Spleen (tissue), 7 donors: ENCODE measurements around the gene TLE1.
A peak's percentile ranks its signal among the peaks of the same experiment; 100 is the strongest.

Source experiments
- POLR2AphosphoS5 ChIP-seq, 3 donors: sonication (generic); formaldehyde crosslinking; IDR thresholded peaks; one replicate each; pipeline ENCODE4 v1.5.1; 2017; ENCODE audit warnings: antibody characterized with exemption in 3 of 3
- TF ChIP-seq, protein P1 (sequence below), 11 experiments: fragments of 200-600 bp in 7 of 11; fragments of 450-650 bp in 4 of 11; sonication (generic) in 4 of 11; IDR thresholded peaks in 8 of 11; conservative IDR thresholded peaks in 3 of 11; 1 replicate in 7 of 11; 2 replicates in 4 of 11; pipeline versions ENCODE4 v1.4.0 to v1.8.0; 2016 to 2021; ENCODE audit warnings: antibody characterized with exemption in 11 of 11, inconsistent platforms in 4 of 11, mild to moderate bottlenecking in 1 of 11
- donor health status: DM: no; HTN: no; CAD: no; lungs with moderate emphysema.
- donor health status: DM: no; HTN: no; CAD: no.
- donor health status: DM: no; HTN: no; CAD: no.

DNA sequence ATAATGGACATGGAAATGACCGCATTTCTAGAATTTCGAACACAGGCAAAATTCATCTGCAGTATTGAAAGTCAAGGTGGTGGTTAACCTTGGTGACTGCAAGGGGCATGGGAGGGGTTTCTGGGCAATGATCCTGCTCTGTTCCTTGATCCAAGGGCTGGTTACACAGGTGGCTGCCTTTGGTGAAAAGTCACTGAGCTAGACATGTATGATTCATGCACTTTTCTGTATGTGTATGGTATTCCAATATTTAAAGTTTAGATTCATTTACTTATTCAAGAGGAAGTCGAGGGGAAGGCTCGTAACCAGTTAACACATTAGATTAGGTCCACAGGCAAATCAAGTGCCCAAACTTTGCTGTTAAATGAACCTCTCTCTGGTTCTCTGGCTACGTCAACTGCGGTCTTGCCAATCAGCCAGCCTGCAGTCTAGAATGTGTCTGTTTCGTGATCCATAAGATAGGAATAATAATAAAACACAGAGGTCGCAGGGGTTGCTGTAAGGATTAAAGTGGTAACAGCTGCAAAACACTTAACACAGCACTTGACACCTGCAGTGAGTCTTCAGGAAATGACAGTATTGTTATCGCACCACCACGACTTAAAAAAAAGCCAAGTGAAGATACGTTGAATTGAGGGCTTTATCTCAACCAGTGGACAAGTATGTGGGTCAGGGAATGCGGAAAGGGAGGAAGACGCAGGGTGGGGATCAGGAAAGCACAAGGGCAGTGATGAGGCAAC is 92.5 kb downstream of the TLE1 start:
- TF ChIP-seq POLR2AphosphoS5 (IDR thresholded peaks at IDR 0.05), result peak in 1 of 3 donors; percentile 80
- TF ChIP-seq, protein P1, sequence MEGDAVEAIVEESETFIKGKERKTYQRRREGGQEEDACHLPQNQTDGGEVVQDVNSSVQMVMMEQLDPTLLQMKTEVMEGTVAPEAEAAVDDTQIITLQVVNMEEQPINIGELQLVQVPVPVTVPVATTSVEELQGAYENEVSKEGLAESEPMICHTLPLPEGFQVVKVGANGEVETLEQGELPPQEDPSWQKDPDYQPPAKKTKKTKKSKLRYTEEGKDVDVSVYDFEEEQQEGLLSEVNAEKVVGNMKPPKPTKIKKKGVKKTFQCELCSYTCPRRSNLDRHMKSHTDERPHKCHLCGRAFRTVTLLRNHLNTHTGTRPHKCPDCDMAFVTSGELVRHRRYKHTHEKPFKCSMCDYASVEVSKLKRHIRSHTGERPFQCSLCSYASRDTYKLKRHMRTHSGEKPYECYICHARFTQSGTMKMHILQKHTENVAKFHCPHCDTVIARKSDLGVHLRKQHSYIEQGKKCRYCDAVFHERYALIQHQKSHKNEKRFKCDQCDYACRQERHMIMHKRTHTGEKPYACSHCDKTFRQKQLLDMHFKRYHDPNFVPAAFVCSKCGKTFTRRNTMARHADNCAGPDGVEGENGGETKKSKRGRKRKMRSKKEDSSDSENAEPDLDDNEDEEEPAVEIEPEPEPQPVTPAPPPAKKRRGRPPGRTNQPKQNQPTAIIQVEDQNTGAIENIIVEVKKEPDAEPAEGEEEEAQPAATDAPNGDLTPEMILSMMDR (IDR thresholded peaks at IDR 0.05 in 8 of 11, conservative IDR thresholded peaks at IDR 0.05 in 3 of 11), result no peak
